Measurements from ENCODE around the gene GPAM.

DNA sequence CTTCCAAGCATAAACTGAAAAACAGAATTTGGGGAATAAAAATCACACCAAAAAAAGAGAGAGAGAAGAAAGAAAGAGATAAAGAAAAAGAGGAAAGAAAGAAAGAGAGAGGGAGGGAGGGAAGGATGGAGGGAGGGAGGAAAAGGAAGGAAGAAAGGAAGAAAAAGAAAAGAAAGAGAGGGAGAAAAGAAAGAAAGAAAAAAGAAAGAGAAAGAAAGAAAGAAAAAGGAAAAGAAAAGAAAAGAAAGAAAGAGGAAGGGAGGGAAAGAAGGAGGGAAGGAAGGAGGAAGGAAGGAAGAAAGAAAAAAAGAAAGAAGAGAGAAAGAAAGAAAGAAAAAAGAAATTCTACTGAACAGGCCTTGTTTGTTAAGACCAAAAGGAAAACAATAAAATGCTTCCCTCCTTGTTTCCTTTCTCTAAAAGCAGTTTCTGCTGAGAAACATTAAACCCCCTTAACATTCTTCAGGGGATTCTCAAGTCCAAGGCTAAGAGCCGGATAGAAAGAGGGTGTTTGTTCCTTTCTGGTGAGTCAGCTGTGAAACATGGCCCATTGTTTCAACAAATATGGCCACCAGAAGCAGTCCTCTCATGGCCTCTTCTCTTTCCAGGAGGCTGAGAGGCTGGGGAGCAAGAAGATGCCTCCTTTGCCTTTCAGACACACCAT lies 46.9 kb upstream of the GPAM start:
- TF ChIP-seq POLR2AphosphoS5 (IDR thresholded peaks at IDR 0.05; ENCODE audit: low read depth, low read length): no peak
- no peak for TF ChIP-seq TAF1 (IDR thresholded peaks at IDR 0.05; ENCODE audit: borderline replicate concordance, low read depth, low read length)

Data from GM12892 (cell line).